Measurements from ENCODE around the gene LY6G6C.

LY6G6C gene

DNA sequence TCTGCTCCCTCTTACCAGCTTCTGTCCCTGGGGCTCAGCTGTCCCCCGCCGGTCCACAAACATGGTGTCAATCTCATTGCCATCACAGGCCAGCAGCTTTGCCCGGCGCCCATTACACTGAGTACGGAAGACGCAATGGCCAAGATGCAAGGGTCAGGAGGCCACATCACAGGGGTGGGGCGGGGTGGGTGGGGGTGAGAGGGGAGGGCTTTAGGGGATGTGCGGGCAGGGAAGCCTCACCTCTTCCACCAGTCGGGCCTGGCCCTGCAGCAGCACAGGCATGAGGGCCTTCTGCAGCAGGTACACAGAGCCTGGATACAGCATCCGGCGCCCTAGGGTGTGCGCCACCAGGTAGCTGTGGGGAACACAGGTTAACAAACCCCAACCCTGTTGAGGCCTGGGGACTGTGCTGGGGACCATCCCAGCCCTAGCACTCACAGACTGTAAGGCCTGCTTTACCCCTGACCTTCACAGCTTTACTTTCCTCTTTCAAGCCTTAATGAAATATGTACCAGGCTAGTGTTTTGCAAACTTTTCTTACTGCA lies 29.9 kb downstream of the LY6G6C start:
- no peaks in the 10 kb centered on the region for H3K4me1 ChIP-seq (ENCODE audit: control insufficient read depth, insufficient read depth, low read length)
- H3K9me3 ChIP-seq (ENCODE audit: control insufficient read depth, low read length) = no peaks in the 10 kb centered on the region
- 94 to 95% methylated on average over 12 of the region's 12 CpGs for WGBS, 2 experiments
- no peak overlapping the region for H3K4me3 ChIP-seq (ENCODE audit: insufficient read depth, low read depth, low read length)
- no peaks in the 10 kb centered on the region for H3K27me3 ChIP-seq (ENCODE audit: control insufficient read depth, insufficient read depth, low read length, poor library complexity, severe bottlenecking)
- H3K27ac ChIP-seq (ENCODE audit: insufficient read depth, low read depth, low read length, poor library complexity, severe bottlenecking) = no peak overlapping the region
- H3K36me3 ChIP-seq (ENCODE audit: control insufficient read depth, insufficient read depth, low read length) = peaks cover 25% of the 10 kb centered on the region

DNA sequence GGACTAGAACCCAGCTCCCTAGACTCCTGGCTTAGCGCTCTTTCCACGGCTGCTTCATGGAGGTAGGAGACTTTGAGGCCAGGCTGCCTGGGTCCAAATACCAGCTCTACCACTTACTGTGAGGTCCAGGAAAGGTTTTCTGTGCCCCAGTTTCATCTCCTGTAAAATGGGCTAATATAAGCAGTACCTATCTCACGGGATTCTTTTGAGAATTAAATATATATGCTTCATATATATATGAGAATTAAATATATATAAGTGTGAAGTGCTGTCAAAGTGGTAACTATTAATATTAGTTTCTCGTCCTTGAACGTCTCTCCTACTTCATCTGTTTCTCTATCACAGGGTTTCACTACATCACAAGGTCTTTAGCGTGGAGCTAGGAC lies 30.5 kb downstream of the LY6G6C start:
- H3K4me3 ChIP-seq (ENCODE audit: insufficient read depth, low read depth, low read length) = no peak overlapping the region
- H3K36me3 ChIP-seq (ENCODE audit: control insufficient read depth, insufficient read depth, low read length) = peaks cover 30% of the 10 kb centered on the region
- WGBS, 2 experiments = 96 to 100% methylated on average over 4 to 5 of the region's 6 CpGs
- no peaks in the 10 kb centered on the region for H3K9me3 ChIP-seq (ENCODE audit: control insufficient read depth, low read length)
- no peaks in the 10 kb centered on the region for H3K27me3 ChIP-seq (ENCODE audit: control insufficient read depth, insufficient read depth, low read length, poor library complexity, severe bottlenecking)
- H3K27ac ChIP-seq (ENCODE audit: insufficient read depth, low read depth, low read length, poor library complexity, severe bottlenecking) = no peak overlapping the region
- no peaks in the 10 kb centered on the region for H3K4me1 ChIP-seq (ENCODE audit: control insufficient read depth, insufficient read depth, low read length)

DNA sequence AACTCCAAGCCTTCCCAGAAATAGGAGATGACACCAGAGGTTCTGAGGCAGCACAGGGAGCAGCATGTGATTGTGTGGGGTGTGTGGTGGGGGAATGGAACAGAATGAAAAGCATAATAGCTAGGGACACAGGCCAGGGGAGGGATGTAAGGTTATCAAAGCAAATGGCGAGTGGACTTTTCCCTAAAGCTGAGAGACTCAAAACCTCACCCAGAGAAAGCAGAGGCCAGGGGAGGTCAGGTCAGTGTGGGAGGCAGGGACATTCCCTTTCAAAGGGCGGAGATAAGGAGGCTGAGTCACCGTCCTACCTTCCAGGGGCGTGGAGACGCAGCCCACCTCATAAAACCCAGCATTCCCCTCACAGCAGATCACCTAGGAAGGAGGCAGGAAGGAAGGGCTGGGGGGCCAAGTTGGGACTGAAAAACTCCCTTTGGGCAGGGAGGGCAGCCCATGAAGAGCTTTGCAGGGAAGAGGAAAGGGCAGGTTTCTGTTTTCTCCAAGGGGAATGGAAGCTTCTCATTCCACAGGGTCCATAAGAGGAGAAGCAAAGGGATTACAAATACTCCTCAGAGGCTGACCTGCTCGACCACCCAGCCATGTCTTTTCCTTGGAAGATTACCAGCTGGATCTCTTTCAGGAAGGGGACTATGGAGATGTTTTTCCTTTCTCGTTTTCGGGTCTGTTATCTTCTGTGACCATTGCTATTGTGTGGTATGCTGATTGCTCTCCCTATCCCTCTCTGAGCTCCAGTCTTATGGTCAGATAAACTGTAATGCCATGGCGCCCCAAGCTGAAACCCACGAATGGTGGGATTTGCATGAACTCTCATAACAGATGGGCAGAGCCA lies 31.1 kb downstream of the LY6G6C start:
- Histone ChIP-seq H3K27ac (ENCODE audit: insufficient read depth, low read depth, low read length, poor library complexity, severe bottlenecking) (no peak overlapping the region), H3K27me3 (ENCODE audit: control insufficient read depth, insufficient read depth, low read length, poor library complexity, severe bottlenecking) (no peaks in the 10 kb centered on the region), H3K4me1 (ENCODE audit: control insufficient read depth, insufficient read depth, low read length) (no peaks in the 10 kb centered on the region), H3K9me3 (ENCODE audit: control insufficient read depth, low read length) (no peaks in the 10 kb centered on the region), H3K4me3 (ENCODE audit: insufficient read depth, low read depth, low read length) (no peak overlapping the region), H3K36me3 (ENCODE audit: control insufficient read depth, insufficient read depth, low read length) (peaks cover 30% of the 10 kb centered on the region)
- WGBS, 2 experiments = 92 to 93% methylated on average over 8 to 10 of the region's 10 CpGs

DNA sequence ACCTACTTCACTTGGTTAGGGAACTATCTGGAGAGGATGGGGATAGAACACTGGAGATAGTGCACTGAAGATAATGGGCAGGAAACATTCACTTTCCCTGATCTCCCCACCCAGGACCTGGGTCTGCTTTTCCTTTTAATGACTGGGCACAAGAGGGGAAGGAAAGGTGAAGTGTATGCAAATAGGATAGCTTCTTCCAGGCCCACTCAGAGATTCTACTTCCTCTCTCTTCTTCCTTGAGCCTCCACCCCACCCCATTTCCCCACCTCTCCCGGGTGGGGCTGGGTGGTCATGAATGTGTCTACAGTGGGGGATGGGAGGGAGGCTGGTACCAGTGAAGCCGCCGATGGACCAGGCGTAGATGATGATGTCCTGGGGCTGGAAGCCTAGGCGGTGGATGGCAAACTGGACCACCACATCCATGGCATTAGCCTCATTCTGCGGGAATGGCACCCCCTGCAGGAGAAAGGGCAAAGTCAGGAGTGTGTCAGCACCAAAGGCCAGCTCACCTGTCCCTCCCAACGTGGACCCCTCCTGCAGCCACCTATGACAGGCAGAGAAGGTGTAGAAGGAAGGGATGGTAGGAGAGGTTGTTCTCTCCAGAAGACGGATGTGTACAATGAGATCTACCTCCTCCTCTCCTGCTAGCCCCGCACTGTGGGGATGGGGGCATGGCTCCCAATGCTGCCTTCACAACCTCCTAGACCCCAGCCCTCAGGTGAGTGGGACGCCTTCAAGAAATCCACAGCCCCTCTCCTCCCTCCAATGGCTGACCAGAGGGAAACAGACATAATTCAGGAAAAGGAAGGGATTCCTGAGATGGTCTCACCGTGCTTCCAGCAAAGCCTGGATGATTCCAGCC lies 32.1 kb downstream of the LY6G6C start:
- WGBS, 2 experiments = 84 to 88% methylated on average over 10 to 11 of the region's 11 CpGs
- Histone ChIP-seq H3K27ac (ENCODE audit: insufficient read depth, low read depth, low read length, poor library complexity, severe bottlenecking) (no peak overlapping the region), H3K27me3 (ENCODE audit: control insufficient read depth, insufficient read depth, low read length, poor library complexity, severe bottlenecking) (no peaks in the 10 kb centered on the region), H3K36me3 (ENCODE audit: control insufficient read depth, insufficient read depth, low read length) (peaks cover 23% of the 10 kb centered on the region), H3K4me3 (ENCODE audit: insufficient read depth, low read depth, low read length) (no peak overlapping the region), H3K9me3 (ENCODE audit: control insufficient read depth, low read length) (no peaks in the 10 kb centered on the region), H3K4me1 (ENCODE audit: control insufficient read depth, insufficient read depth, low read length) (no peaks in the 10 kb centered on the region)

DNA sequence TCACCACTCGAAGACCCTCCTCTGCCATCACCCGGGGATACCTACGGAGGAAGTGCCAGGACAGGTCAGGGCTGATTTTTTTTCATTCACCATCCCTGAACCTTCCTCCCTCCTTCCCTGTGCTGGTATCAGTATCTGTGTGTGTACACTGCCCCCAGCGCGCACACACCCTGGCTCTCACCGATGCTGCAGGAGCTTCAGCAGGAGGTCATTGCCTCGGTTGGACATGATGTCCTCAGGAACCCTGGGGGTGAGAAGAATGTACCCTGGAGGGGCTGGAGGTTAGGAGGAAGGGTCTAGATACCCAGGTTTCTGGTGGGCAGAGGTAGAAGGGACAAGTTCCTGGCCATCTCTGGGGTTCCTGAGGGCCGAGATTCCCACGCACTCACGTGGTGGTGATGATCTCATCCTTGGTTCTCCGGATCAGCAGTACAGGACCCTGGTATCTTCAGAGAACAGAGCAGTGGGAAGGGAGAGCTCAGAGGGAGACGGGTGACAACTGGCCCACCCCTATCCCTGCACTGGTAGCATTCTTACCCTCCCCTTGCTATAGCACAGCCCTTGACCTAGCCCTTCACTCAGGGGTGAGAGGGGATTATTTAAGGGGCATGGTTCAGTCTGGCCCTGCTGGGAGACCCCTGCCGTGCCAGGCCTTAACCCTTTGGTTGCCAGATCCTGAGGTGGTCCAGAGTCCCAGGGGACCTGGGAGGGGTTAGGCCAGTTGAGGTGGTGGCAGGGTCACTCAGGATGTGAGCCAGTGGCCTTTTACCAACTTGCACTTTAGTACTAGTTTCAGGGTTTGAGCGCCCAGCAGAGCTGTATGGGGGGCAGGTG lies 33.5 kb downstream of the LY6G6C start:
- Histone ChIP-seq H3K27me3 (ENCODE audit: control insufficient read depth, insufficient read depth, low read length, poor library complexity, severe bottlenecking) (no peaks in the 10 kb centered on the region), H3K9me3 (ENCODE audit: control insufficient read depth, low read length) (no peaks in the 10 kb centered on the region), H3K4me3 (ENCODE audit: insufficient read depth, low read depth, low read length) (no peak overlapping the region), H3K4me1 (ENCODE audit: control insufficient read depth, insufficient read depth, low read length) (peaks cover 9% of the 10 kb centered on the region), H3K36me3 (ENCODE audit: control insufficient read depth, insufficient read depth, low read length) (peaks cover 21% of the 10 kb centered on the region), H3K27ac (ENCODE audit: insufficient read depth, low read depth, low read length, poor library complexity, severe bottlenecking) (no peak overlapping the region)
- 91 to 92% methylated on average over 14 of the region's 14 CpGs for WGBS, 2 experiments

DNA sequence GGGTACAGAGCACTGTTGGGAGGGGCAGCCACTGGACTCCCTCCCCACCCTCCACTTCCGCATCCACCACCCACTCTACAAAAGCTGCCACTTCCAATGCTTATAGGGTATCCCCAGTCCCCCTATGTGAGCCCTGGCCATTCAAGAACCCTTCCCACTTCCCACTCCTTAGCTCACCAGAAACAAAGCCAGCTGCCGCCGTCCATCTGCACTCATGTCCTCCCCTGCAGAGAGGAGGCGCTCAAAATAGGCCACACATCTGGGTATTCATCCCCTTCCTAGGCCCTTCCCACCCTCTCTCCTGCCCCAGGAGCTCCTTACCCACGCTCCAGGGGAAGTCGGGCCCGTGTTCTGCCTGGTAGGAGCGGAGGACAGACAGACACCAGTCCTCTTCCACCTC lies 34.2 kb downstream of the LY6G6C start:
- Histone ChIP-seq H3K4me1 (ENCODE audit: control insufficient read depth, insufficient read depth, low read length) (peaks cover 9% of the 10 kb centered on the region), H3K27me3 (ENCODE audit: control insufficient read depth, insufficient read depth, low read length, poor library complexity, severe bottlenecking) (peaks cover 2% of the 10 kb centered on the region), H3K27ac (ENCODE audit: insufficient read depth, low read depth, low read length, poor library complexity, severe bottlenecking) (no peak overlapping the region), H3K36me3 (ENCODE audit: control insufficient read depth, insufficient read depth, low read length) (peaks cover 18% of the 10 kb centered on the region), H3K4me3 (ENCODE audit: insufficient read depth, low read depth, low read length) (no peak overlapping the region), H3K9me3 (ENCODE audit: control insufficient read depth, low read length) (no peaks in the 10 kb centered on the region)
- 81% methylated on average over 8 of the region's 8 CpGs for WGBS, 2 experiments

DNA sequence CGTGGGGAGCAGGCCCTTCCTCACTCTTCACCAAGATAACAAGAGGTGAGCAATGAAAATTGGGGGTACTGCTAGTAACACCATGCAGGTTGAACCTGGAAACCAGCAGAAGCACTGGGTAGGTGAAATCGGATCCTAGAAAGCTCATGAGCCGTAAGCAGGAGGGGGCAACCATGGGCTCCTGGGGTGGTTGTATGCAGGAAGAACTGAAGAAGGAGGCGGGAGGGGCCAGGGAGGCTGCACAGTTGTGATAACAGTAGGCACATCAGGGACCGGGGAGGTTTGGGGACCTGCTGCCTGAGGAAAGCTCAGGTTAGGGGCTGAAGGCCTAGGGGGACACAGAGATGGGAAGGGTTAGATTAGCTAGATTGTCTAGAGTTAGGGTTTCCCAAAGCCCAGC lies 35.1 kb downstream of the LY6G6C start:
- H3K36me3 ChIP-seq (ENCODE audit: control insufficient read depth, insufficient read depth, low read length) = peaks cover 18% of the 10 kb centered on the region
- WGBS, 2 experiments = 93 to 95% methylated on average over 5 of the region's 5 CpGs
- H3K9me3 ChIP-seq (ENCODE audit: control insufficient read depth, low read length) = no peaks in the 10 kb centered on the region
- peaks cover 9% of the 10 kb centered on the region for H3K4me1 ChIP-seq (ENCODE audit: control insufficient read depth, insufficient read depth, low read length)
- peaks cover 10% of the 10 kb centered on the region for H3K27me3 ChIP-seq (ENCODE audit: control insufficient read depth, insufficient read depth, low read length, poor library complexity, severe bottlenecking)
- no peak overlapping the region for H3K4me3 ChIP-seq (ENCODE audit: insufficient read depth, low read depth, low read length)
- no peak overlapping the region for H3K27ac ChIP-seq (ENCODE audit: insufficient read depth, low read depth, low read length, poor library complexity, severe bottlenecking)

DNA sequence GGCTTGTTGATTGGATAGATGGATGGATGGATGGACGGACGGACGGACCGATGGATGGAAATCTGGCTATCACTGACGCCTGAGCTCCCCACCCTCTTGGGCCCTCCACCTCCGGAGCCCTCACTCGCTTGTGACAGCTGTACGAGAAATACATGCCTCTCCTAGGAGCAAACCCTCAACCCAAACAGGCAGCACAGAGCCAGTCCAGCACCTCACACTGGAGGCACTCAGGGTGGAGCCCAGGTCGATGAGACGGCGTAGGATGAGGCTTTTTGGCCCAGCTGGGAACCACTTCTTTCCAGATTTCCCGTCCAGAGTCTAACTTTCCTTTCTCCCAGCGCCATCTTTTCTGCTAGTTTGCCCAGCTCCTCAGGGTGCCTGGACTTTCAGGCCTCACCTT lies 38.0 kb downstream of the LY6G6C start:
- Histone ChIP-seq H3K36me3 (ENCODE audit: control insufficient read depth, insufficient read depth, low read length) (peaks cover 18% of the 10 kb centered on the region), H3K27me3 (ENCODE audit: control insufficient read depth, insufficient read depth, low read length, poor library complexity, severe bottlenecking) (peaks cover 22% of the 10 kb centered on the region), H3K27ac (ENCODE audit: insufficient read depth, low read depth, low read length, poor library complexity, severe bottlenecking) (no peak overlapping the region), H3K9me3 (ENCODE audit: control insufficient read depth, low read length) (no peaks in the 10 kb centered on the region), H3K4me1 (ENCODE audit: control insufficient read depth, insufficient read depth, low read length) (peaks cover 9% of the 10 kb centered on the region), H3K4me3 (ENCODE audit: insufficient read depth, low read depth, low read length) (peak overlapping the region; percentile 35)
- 72 to 73% methylated on average over 13 of the region's 13 CpGs for WGBS, 2 experiments

DNA sequence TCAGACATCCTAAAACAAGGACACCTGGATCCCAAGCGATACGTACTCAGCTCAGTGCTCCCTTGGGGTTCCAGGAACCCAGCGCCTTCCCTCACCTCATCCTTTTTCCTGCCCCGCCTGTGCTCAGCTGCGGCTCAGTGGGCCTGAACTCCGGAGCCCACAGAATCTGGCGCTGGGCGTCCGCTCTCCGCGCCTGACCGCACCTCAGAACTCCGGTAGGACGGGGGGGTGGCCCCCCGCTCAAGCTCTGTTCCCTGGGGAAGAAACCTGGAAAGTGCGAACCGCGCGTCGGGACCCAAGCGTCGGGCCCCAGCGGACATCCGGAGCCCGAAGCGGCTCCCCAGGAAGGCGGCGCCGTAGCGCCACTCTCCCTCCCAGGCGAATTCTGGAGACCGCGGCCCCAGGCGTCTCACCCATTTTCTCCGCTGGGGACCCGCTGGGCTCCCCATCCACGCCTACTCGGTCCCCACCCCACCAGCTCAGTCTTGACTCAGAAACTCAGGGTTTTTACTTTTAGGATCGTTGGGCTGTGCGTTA lies 40.3 kb downstream of the LY6G6C start:
- Histone ChIP-seq H3K4me1 (ENCODE audit: control insufficient read depth, insufficient read depth, low read length) (peaks cover 9% of the 10 kb centered on the region), H3K4me3 (ENCODE audit: insufficient read depth, low read depth, low read length) (peak overlapping the region; percentile 42), H3K36me3 (ENCODE audit: control insufficient read depth, insufficient read depth, low read length) (no peaks in the 10 kb centered on the region), H3K9me3 (ENCODE audit: control insufficient read depth, low read length) (no peaks in the 10 kb centered on the region), H3K27ac (ENCODE audit: insufficient read depth, low read depth, low read length, poor library complexity, severe bottlenecking) (no peak overlapping the region), H3K27me3 (ENCODE audit: control insufficient read depth, insufficient read depth, low read length, poor library complexity, severe bottlenecking) (peaks cover 22% of the 10 kb centered on the region)
- 2% methylated on average over 40 of the region's 40 CpGs for WGBS, 2 experiments

All from ectodermal cell (in vitro differentiated cells).